ENCODE data around the gene DPP3.
"Not testable (repeated sequence)": the region's sequence is repeated elsewhere in the genome, so short reads cannot be mapped to it uniquely, and the experiment has no call there.

The DPP3 gene

GRCh38 chr11:66532784-66533183, 52.5 kb downstream of the DPP3 start:
- no peak for DNase-seq (ENCODE audit: low spot score)

DNA sequence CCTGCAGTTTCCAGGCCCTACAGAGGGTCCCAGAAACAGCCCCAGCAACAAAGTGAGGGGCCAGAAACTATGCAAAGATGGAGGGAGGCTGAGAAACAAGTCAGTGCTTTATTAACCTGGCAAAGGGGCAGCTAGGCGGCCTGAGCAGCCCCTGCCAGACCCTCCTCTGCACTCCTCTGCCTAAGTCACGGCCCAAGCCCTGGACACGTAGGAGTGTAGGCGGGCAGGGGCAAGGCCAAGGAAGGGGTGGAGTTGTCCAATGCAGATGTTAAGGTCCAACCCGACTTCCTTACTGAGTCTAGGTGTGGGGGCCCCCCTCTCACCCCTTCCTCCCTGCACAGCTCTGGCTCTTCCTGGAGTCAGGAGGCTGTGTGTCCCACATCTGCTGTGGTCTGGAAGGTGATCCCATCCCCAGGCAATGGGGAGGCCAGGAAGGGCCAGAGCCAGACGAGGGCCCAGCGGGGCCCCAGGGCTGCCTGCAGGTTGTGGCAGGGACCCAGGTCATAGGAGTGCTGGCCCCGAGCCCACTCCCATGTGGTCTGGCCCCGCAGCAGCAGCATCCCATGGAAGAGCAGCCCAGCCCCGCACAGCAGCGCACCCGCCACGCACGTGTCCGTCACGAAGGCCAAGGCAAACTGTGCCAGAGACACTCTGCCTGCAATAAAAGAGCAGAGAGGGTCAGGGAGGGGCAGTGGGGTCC, 59.1 kb downstream of the DPP3 start:
- DNase-seq (ENCODE audit: low spot score): no peak

- DNase-seq (ENCODE audit: low spot score): no peak
These were observed 59.6 kb downstream of the DPP3 start for GRCh38 chr11:66539870-66540213.

DNA sequence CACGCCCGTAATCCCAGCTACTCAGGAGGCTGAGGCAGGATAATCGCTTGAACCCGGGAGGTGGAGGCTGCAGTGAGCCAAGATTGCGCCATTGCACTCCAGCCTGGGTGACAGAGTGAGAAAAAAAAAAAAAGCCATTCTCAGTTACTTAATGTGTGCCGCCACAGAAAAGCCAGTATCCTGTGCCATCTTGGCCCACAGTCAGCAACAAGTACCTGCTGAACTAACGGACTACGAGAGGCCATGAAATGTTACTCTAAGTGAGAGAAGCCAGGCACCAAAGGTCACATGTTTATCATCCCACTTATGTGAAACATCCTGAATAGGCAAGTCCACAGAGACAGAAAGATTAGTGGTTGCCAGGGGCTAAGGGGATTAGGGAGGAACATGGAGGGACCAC, 60.4 kb downstream of the DPP3 start:
- DNase-seq (ENCODE audit: low spot score): not testable (repeated sequence)

- DNase-seq (ENCODE audit: low spot score): no peak
These were observed 61.7 kb downstream of the DPP3 start for GRCh38 chr11:66541892-66542291.

DNA sequence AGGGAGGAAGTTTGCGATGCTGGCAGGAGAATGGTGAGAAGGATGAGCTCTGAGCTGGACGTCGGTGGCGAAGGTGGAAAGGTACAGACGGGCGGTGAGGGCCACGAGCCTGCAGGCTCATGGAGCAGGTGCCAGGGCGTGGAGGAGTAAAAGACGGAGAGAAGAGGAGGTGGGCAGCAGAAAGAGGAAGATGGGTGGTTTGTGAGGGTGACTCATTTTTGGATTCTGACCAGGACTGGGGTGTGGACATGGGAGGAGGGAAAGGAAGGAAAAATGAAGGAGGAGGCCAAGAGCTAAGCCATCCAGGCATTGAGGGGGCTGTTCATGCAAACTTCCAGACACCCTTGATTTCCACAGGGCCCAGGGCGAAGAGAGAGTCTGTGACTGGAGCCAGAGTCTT, 62.1 kb downstream of the DPP3 start:
- DNase-seq (ENCODE audit: low spot score): no peak

DNA sequence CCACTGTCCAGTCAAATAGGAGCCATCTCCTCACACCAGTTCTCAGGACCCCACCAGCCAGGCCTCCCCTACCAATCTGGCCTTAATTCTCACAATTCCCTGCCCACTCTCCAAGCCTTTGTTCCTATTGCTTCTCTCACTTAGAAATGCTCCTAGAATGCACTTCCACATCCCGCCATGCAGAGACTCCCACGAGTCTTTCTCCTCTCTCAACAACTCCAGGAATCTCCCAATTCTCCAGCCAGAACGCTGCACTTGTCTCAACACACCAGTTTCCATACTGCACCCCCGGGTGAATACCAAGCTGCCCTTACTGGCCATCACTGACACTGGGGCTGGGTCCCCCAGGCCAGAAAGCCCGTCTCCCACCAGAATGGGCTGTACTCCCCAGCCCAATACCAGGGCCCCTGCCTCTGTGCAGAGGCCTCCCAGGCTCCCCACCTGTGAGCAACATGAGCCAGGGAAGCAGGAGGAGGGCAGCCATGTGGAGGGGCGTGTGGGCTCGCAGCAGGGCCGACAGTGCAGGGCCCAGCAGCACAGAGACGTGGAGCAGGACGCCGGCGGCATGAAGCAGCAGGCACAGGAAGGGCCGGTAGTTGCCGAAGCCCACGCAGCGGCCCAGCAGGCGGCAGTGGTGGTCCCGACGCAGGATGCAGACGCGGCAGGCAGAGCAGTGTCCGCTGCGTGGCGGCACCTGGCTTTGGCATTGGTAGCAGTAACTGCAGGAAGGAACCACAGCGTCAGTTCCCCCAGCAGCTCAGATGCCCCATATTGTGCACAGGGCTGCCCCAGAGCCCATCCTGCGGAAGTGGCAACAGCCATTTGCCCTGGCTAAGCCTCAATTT, 63.3 kb downstream of the DPP3 start:
- peak; percentile 65 for DNase-seq (ENCODE audit: low spot score)

GRCh38 chr11:66544952-66545351, 64.7 kb downstream of the DPP3 start:
- not testable (repeated sequence) for DNase-seq (ENCODE audit: low spot score)

DNA sequence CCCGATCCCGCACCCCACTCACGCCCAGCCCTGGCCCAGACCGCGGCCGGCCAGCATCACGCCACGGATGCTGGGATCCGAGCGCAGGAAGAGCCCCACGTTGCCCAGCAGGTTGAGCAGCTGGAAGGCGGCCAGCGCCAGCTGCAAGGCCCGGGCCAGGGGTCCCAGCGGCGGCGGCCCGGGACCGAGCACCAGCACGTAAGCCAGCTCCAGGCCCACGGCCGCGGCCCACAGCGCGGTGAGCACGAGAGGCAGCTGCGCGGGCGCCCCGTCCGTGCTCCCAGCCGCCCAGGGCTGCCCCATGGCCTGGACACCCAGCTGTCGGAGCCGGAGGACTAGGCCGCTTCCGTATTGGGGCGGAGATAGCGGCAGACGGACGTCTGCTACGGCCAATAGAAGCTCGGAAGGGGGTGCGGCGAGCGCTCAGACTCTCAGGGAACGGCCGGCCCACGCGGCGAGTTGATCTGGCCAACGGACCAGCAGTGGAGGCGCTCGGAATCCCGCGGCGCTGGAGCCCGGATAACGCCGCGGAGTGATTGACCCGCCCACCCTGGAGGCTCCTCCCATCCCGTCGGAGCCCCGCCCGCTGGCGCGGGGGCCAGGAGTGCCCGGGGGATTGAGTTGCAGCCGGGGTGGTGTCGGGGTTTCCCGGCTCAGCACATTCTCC, 65.6 kb downstream of the DPP3 start, which contains the start of gene ZDHHC24:
Gene ZDHHC24 (minus strand): TSS at position 348 of the 667 bp plus-strand sequence. CDS start 45 bp downstream, at position 303.
- DNase-seq (ENCODE audit: low spot score): peak; percentile 94

DNA sequence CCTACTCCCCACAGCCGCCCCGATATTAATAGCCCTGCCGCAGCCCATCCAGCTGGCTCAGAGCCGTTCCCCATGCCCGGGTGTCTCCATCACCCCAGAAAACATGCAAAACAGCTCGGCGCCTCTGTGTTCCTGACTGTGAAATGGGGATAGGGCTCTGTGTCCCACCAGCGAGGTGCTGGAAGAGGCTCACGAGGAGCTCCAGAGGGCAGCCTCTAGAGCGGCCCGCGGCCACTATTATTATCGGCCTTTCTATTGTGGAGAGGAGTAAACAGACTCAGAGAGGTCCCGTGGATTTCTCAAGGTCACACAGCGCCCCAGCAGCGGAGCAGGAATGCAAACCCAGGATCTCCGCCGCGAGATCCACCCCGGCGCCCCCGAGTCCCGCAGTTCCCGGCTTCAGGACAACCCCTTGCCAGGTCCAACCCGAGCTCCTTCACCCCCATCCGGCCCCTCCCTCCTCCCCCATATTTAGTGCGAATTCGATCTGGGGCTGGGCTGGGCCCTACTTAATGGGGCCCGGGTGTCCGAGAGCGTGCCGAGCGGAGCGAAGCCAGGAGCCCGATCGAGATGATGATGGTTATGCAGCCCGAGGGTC, 66.2 kb downstream of the DPP3 start, which contains the start of gene ACTN3:
Gene ACTN3 (plus strand): TSS at position 536 of the 598 bp plus-strand sequence. CDS start 35 bp downstream, at position 571.
- no peak for DNase-seq (ENCODE audit: low spot score)

- no peak for DNase-seq (ENCODE audit: low spot score)
These were observed 66.9 kb downstream of the DPP3 start for GRCh38 chr11:66546966-66547661.

DNA sequence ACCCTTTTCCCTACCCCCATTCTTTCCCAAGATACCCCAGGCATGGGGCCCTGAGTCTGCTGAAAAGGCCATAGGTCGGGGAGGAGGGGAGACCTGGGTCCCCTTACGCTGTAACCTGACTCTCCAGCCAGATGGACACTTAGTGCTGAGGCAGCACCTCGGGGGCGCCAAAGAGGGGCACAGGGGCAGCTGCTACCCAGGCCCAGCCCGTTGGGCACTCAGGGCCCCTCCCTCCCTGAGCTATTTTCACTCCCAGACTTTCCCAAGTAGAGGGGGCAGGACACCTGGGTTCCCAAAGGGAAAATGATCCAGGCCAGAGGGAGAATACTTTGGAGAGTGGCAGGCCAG, 67.4 kb downstream of the DPP3 start:
- DNase-seq (ENCODE audit: low spot score): no peak

GRCh38 chr11:66548041-66548440, 67.8 kb downstream of the DPP3 start:
- DNase-seq (ENCODE audit: low spot score): no peak

- no peak for DNase-seq (ENCODE audit: low spot score)
These were observed 68.8 kb downstream of the DPP3 start for GRCh38 chr11:66548774-66549630.

DNA sequence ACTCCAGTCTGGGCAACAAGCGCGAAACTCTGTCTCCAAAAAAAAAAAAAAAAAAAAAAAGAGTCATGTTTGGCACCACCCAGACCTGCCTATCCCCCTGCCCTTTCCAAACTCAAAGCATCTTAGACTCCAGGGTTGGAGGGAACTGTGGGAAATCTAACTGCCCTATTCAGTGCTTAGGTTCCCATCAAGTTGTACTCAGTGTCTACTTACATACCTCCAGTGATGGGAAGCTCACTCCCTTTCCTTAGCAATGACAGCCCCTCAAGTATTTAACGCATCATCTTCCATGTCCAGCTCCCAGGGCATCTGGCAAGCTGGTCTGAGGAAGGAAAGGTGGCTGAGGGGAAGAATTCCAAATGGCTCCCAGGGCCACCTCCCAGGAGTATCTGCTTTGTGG, 69.5 kb downstream of the DPP3 start:
- no peak for DNase-seq (ENCODE audit: low spot score)

DNA sequence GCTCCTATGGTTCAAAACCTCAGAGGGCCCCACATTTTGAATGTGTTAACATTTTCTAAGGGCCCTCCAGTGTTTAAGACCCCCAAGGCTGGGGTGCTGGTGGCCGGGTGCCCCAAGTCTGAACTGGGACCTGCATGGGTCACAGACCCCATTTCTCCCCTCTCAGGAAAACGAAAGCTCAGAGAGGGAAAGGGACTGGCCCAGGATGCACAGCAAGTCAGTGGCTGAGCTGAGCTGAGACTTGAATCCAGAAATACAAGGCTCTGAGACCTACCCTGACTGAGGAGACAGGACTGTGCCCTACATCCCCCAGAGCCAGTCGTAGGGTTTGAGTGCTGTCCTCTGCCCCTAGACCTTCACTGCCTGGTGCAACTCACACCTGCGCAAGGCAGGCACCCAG, 70.7 kb downstream of the DPP3 start:
- DNase-seq (ENCODE audit: low spot score): no peak

DNA sequence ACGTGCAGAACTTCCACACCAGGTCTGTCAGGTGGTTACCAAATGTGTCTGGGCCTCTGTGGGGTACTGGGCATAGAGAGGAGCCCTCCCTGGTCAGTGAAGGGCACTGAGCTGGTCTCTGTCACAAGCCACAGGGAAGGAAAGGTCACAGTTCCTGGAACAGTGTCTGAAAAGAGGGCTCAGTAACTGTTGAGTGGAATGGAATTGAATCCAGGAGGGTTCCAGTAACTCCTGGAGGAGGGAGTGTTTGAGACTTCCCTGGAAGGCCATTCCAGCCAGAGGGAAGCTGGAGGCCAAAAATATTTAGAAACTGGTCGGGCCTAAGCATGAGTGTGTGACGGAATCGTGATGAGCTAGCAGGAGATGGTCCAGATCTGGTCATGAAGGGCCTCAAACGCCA, 74.4 kb downstream of the DPP3 start:
- DNase-seq (ENCODE audit: low spot score): no peak

DNA sequence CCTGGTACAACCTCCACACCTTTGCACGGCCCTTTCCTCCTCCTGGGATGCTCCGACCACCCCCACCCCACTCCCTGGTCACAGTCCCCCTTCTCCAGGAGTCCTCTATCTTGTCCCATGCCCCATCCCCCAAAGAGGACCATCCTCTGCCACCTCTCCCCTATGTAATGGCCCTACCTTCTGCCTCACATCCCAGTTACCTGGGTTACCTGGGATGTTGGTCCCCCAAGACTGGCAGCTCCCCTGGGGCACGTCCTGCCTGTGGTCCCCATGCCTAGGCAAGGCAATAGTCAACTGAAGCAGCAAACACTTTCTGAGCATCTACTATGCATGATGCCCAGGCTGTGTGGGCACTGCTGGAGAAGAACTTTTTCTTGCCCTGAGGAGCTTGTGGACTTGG, 75.2 kb downstream of the DPP3 start:
- DNase-seq (ENCODE audit: low spot score): no peak

GRCh38 chr11:66556086-66556485, 75.9 kb downstream of the DPP3 start:
- DNase-seq (ENCODE audit: low spot score): no peak

- no peak for DNase-seq (ENCODE audit: low spot score)
These were observed 77.6 kb downstream of the DPP3 start for GRCh38 chr11:66557733-66558326.
